HUES64 (cell line): ENCODE results near the gene KLF13.

Experiments used
- H3K27ac ChIP-seq: 2 replicates; pipeline ENCODE4 v1.7.0; 2013; ENCODE audit warnings: low read depth, low read length, inconsistent platforms
- H3K27me3 ChIP-seq: 2 replicates; pipeline ENCODE4 v1.6.1; 2013; ENCODE audit warnings: mild to moderate bottlenecking, low read length; ENCODE audit not compliant: insufficient read depth
- H3K36me3 ChIP-seq: 2 replicates; pipeline ENCODE4 v1.6.1; 2013; ENCODE audit warnings: mild to moderate bottlenecking, low read length; ENCODE audit not compliant: insufficient read depth
- H3K4me1 ChIP-seq: 2 replicates; pipeline ENCODE4 v1.6.1; 2013; ENCODE audit warnings: mild to moderate bottlenecking, low read length, moderate library complexity; ENCODE audit not compliant: insufficient read depth
- H3K4me3 ChIP-seq: 2 replicates; pipeline ENCODE4 v1.5.1; 2013; ENCODE audit warnings: mild to moderate bottlenecking, low read length, moderate library complexity
- H3K9ac ChIP-seq: 2 replicates; pipeline ENCODE4 v1.6.1; 2013; ENCODE audit warnings: mild to moderate bottlenecking, low read depth, low read length
- H3K9me3 ChIP-seq: 2 replicates; pipeline ENCODE4 v1.6.1; 2013; ENCODE audit warnings: low read depth, low read length; ENCODE audit not compliant: insufficient read depth
- WGBS: fragments of 150-250, 120-280 bp; methylation state at CpG from one replicate; pipeline ENCODE4 v1.1.7; 2013; ENCODE audit warnings: missing lambda C conversion rate; 5-methylcytosine and 5-hydroxymethylcytosine counted together

Gene KLF13

GRCh38 chr15:31301673-31301990 lies 25.0 kb upstream of the KLF13 start:
- no peak overlapping the region for H3K4me3 ChIP-seq
- WGBS = 85% methylated on average over 3 of the region's 4 CpGs
- no peaks in the 10 kb centered on the region for H3K36me3 ChIP-seq
- H3K4me1 ChIP-seq = peaks cover 37% of the 10 kb centered on the region
- H3K27ac ChIP-seq = no peak overlapping the region
- H3K9ac ChIP-seq = no peak overlapping the region
- H3K9me3 ChIP-seq = no peaks in the 10 kb centered on the region
- H3K27me3 ChIP-seq = no peaks in the 10 kb centered on the region

- Histone ChIP-seq H3K9me3 (no peaks in the 10 kb centered on the region), H3K27me3 (0 out of 2 replicates have a peak, but pooled peaks cover 2% of the 10 kb centered on the region), H3K4me3 (no peak overlapping the region), H3K27ac (no peak overlapping the region), H3K36me3 (no peaks in the 10 kb centered on the region), H3K4me1 (peaks cover 35% of the 10 kb centered on the region), H3K9ac (no peak overlapping the region)
- 90% methylated on average over 13 of the region's 13 CpGs for WGBS
Measured at GRCh38 chr15:31302029-31302657, 24.5 kb upstream of the KLF13 start.

- Histone ChIP-seq H3K9ac (no peak overlapping the region), H3K9me3 (no peaks in the 10 kb centered on the region), H3K4me1 (peaks cover 42% of the 10 kb centered on the region), H3K4me3 (no peak overlapping the region), H3K27me3 (0 out of 2 replicates have a peak, but pooled peaks cover 4% of the 10 kb centered on the region), H3K27ac (no peak overlapping the region; the same call in 1 of the 2 replicates), H3K36me3 (no peaks in the 10 kb centered on the region)
- 50% methylated on average over 15 of the region's 17 CpGs for WGBS
Measured at GRCh38 chr15:31302778-31303725, 23.6 kb upstream of the KLF13 start.

- Histone ChIP-seq H3K9me3 (no peaks in the 10 kb centered on the region), H3K4me3 (no peak overlapping the region), H3K9ac (no peak overlapping the region), H3K36me3 (no peaks in the 10 kb centered on the region), H3K27me3 (0 out of 2 replicates have a peak, but pooled peaks cover 4% of the 10 kb centered on the region), H3K4me1 (peaks cover 52% of the 10 kb centered on the region), H3K27ac (no peak overlapping the region)
- 79% methylated on average over 14 of the region's 14 CpGs for WGBS
Measured at GRCh38 chr15:31303726-31304648, 22.6 kb upstream of the KLF13 start.

- no peaks in the 10 kb centered on the region for H3K36me3 ChIP-seq
- H3K4me1 ChIP-seq = peaks cover 52% of the 10 kb centered on the region
- no peaks in the 10 kb centered on the region for H3K9me3 ChIP-seq
- H3K27ac ChIP-seq = no peak overlapping the region
- 0 out of 2 replicates have a peak, but pooled peaks cover 4% of the 10 kb centered on the region for H3K27me3 ChIP-seq
- H3K9ac ChIP-seq = no peak overlapping the region
- no peak overlapping the region for H3K4me3 ChIP-seq
- 91% methylated on average over 12 of the region's 12 CpGs for WGBS
Measured at GRCh38 chr15:31304751-31305365, 21.8 kb upstream of the KLF13 start.

GRCh38 chr15:31305375-31305774 lies 21.3 kb upstream of the KLF13 start:
- no peaks in the 10 kb centered on the region for H3K36me3 ChIP-seq
- H3K27ac ChIP-seq = no peak overlapping the region
- H3K27me3 ChIP-seq = 0 out of 2 replicates have a peak, but pooled peaks cover 4% of the 10 kb centered on the region
- 92% methylated on average over 2 of the region's 2 CpGs for WGBS
- no peaks in the 10 kb centered on the region for H3K9me3 ChIP-seq
- H3K9ac ChIP-seq = no peak overlapping the region
- H3K4me1 ChIP-seq = peaks cover 55% of the 10 kb centered on the region
- H3K4me3 ChIP-seq = no peak overlapping the region

GRCh38 chr15:31305796-31306425 lies 20.7 kb upstream of the KLF13 start:
- 71% methylated on average over 12 of the region's 12 CpGs for WGBS
- Histone ChIP-seq H3K4me1 (peaks cover 55% of the 10 kb centered on the region), H3K4me3 (no peak overlapping the region), H3K36me3 (no peaks in the 10 kb centered on the region), H3K27me3 (0 out of 2 replicates have a peak, but pooled peaks cover 4% of the 10 kb centered on the region), H3K9me3 (no peaks in the 10 kb centered on the region), H3K27ac (peak overlapping the region; percentile 79), H3K9ac (peak overlapping the region; percentile 27)

- Histone ChIP-seq H3K4me3 (no peak overlapping the region), H3K4me1 (peaks cover 55% of the 10 kb centered on the region), H3K27ac (peak overlapping the region; percentile 92), H3K9ac (peak overlapping the region; percentile 55), H3K36me3 (no peaks in the 10 kb centered on the region), H3K9me3 (no peaks in the 10 kb centered on the region), H3K27me3 (0 out of 2 replicates have a peak, but pooled peaks cover 4% of the 10 kb centered on the region)
- WGBS = 15% methylated on average over 30 of the region's 30 CpGs
Measured at GRCh38 chr15:31306426-31307269, 20.0 kb upstream of the KLF13 start.

- Histone ChIP-seq H3K4me3 (no peak overlapping the region), H3K4me1 (peaks cover 53% of the 10 kb centered on the region), H3K9ac (peak overlapping the region; percentile 55), H3K27ac (peak overlapping the region; percentile 92; the same call in 1 of the 2 replicates), H3K27me3 (0 out of 2 replicates have a peak, but pooled peaks cover 4% of the 10 kb centered on the region), H3K36me3 (no peaks in the 10 kb centered on the region), H3K9me3 (no peaks in the 10 kb centered on the region)
- WGBS = 66% methylated on average over 20 of the region's 20 CpGs
Measured at GRCh38 chr15:31307270-31308184, 19.1 kb upstream of the KLF13 start.
